WTC11 (cell line): Measurements from ENCODE around the gene SEC24B. TPM values are rescaled to one million over a fixed set of nuclear protein-coding genes. Genes with fewer than 3 reads are reported as not detected.

ENCODE experiments used
- ATAC-seq: fragments of 200-7000 bp; cut with Tn5 transposase; 2 replicates; pipeline ENCODE4 v1.10.0; 2021; ENCODE audit warnings: mild to moderate bottlenecking, moderate library complexity
- CTCF ChIA-PET: fragments of 300-600 bp; sonication (Branson Sonifier 250); formaldehyde crosslinking; loops from one replicate; lab custom pipeline; 2021; ENCODE audit warnings: antibody characterized with exemption; lab: Charles Lee
- POLR2A ChIA-PET: fragments of 350-600 bp; sonication (Branson Sonifier 250); formaldehyde crosslinking; loops from one replicate; lab custom pipeline; 2021; ENCODE audit warnings: antibody characterized with exemption; lab: Charles Lee
- DNase-seq: peaks from one replicate; pipeline ENCODE4 v3.0.0; 2021; ENCODE audit warnings: low spot score
- H3K27ac Mint-ChIP-seq: 2 replicates; pipeline ENCODE4 v1.8.0; 2021; ENCODE audit warnings: mixed read lengths
- H3K27me3 Mint-ChIP-seq: 2 replicates; pipeline ENCODE4 v1.8.0; 2021; ENCODE audit warnings: low read depth, mild to moderate bottlenecking, moderate library complexity, mixed read lengths
- H3K36me3 Mint-ChIP-seq: 2 replicates; pipeline ENCODE4 v1.8.0; 2021; ENCODE audit warnings: mixed read lengths
- H3K4me1 Mint-ChIP-seq: 2 replicates; pipeline ENCODE4 v1.8.0; 2022; ENCODE audit warnings: mixed read lengths
- H3K4me3 Mint-ChIP-seq: 2 replicates; pipeline ENCODE4 v1.8.0; 2021; ENCODE audit warnings: mild to moderate bottlenecking, moderate library complexity, mixed read lengths
- H3K9me3 Mint-ChIP-seq: 2 replicates; pipeline ENCODE4 v1.8.0; 2021; ENCODE audit warnings: mixed read lengths
- ATF1 ChIP-seq: sonication (generic); formaldehyde crosslinking; IDR thresholded peaks from 2 replicates; pipeline ENCODE4 v1.8.1; 2023; ENCODE audit warnings: mild to moderate bottlenecking, moderate library complexity, missing genetic modification reagents
- ATF6 ChIP-seq: sonication (generic); formaldehyde crosslinking; IDR thresholded peaks from 2 replicates; pipeline ENCODE4 v1.8.1; 2023; ENCODE audit warnings: mild to moderate bottlenecking, missing genetic modification reagents
- CREM ChIP-seq: sonication (generic); formaldehyde crosslinking; IDR thresholded peaks from 2 replicates; pipeline ENCODE4 v1.8.1; 2022; ENCODE audit warnings: mild to moderate bottlenecking, missing genetic modification reagents, moderate library complexity
- GRHL2 ChIP-seq: fragments of 250-450 bp; sonication (Bioruptor Pico); IDR thresholded peaks from 2 replicates; pipeline ENCODE4 v1.8.0; 2022; ENCODE audit warnings: mild to moderate bottlenecking, moderate library complexity; ENCODE audit not compliant: insufficient replicate concordance, severe bottlenecking
- HMGA2 ChIP-seq: fragments of 250-450 bp; sonication (Bioruptor Pico); IDR thresholded peaks from 2 replicates; pipeline ENCODE4 v1.4.0; 2021; ENCODE audit warnings: mild to moderate bottlenecking, moderate library complexity
- MAX ChIP-seq: sonication (generic); formaldehyde crosslinking; IDR thresholded peaks from 2 replicates; pipeline ENCODE4 v1.8.0; 2022; ENCODE audit warnings: mild to moderate bottlenecking, missing genetic modification reagents
- NFE2L1 ChIP-seq: sonication (generic); formaldehyde crosslinking; IDR thresholded peaks from 2 replicates; pipeline ENCODE4 v1.8.1; 2023; ENCODE audit warnings: missing genetic modification reagents
- NFYB ChIP-seq: sonication (generic); formaldehyde crosslinking; conservative IDR thresholded peaks from 2 replicates; pipeline ENCODE4 v1.8.0; 2022; ENCODE audit warnings: low read depth, missing genetic modification reagents
- NR3C1 ChIP-seq: sonication (generic); formaldehyde crosslinking; conservative IDR thresholded peaks from 2 replicates; pipeline ENCODE4 v1.8.1; 2023; ENCODE audit warnings: low read depth, mild to moderate bottlenecking, missing genetic modification reagents
- SOX15 ChIP-seq: fragments of 250-450 bp; sonication (Bioruptor Pico); IDR thresholded peaks from 2 replicates; pipeline ENCODE4 v1.9.0; 2021; ENCODE audit warnings: mild to moderate bottlenecking
- SP1 ChIP-seq: sonication (generic); formaldehyde crosslinking; conservative IDR thresholded peaks from 2 replicates; pipeline ENCODE4 v1.8.1; 2022; ENCODE audit warnings: missing genetic modification reagents
- USF2 ChIP-seq: sonication (generic); formaldehyde crosslinking; IDR thresholded peaks from 2 replicates; pipeline ENCODE4 v1.8.1; 2023; ENCODE audit warnings: mild to moderate bottlenecking, missing genetic modification reagents, moderate library complexity
- ZNF281 ChIP-seq: sonication (generic); formaldehyde crosslinking; IDR thresholded peaks from 2 replicates; pipeline ENCODE4 v1.8.0; 2023; ENCODE audit warnings: mild to moderate bottlenecking, missing genetic modification reagents
- ZNF423 ChIP-seq: fragments of 250-450 bp; sonication (Bioruptor Pico); IDR thresholded peaks from 2 replicates; pipeline ENCODE4 v2.1.2; 2022; ENCODE audit warnings: mild to moderate bottlenecking, moderate library complexity
- ZNF512 ChIP-seq: sonication (generic); formaldehyde crosslinking; IDR thresholded peaks from 2 replicates; pipeline ENCODE4 v1.8.1; 2022; ENCODE audit warnings: missing genetic modification reagents, borderline replicate concordance
- total RNA-seq: library from RNA; stranded (reverse); gene quantifications from 3 replicates; pipeline ENCODE4 v1.2.3, GENCODE V29; 2021

Gene SEC24B
- total RNA-seq, 1 experiment from 2014 or later, result 24.0 TPM

- Mint-ChIP-seq H3K4me3 (no peak overlapping the region; the same call in 1 of the 2 replicates), H3K36me3 (no peaks in the 10 kb centered on the region), H3K4me1 (peaks cover 69% of the 10 kb centered on the region), H3K27ac (peak overlapping the region; percentile 15), H3K9me3 (peaks cover 5% of the 10 kb centered on the region; the same call in 1 of the 2 replicates), H3K27me3 (no peaks in the 10 kb centered on the region)
- DNase-seq, result no peak
- ATAC-seq, result no peak; the same call in 1 of the 2 replicates
- POLR2A ChIA-PET, result interaction anchor here (0.6 kb wide), 2 partner anchors 172 to 746 kb away, joined by 3 to 4 read pairs; no protein-coding TSS in a partner anchor
- CTCF ChIA-PET, result no interaction called here
- TF ChIP-seq NFYB (CRISPR knock-in tag), result no peak
- TF ChIP-seq SOX15 (CRISPR knock-in tag), result no peak
- no peak for TF ChIP-seq SP1 (CRISPR knock-in tag)
- no peak for TF ChIP-seq ATF1 (CRISPR knock-in tag)
- TF ChIP-seq GRHL2 (CRISPR knock-in tag), result no peak
- no peak for TF ChIP-seq CREM (CRISPR knock-in tag)
Measured at GRCh38 chr4:109414938-109415337, 18.7 kb upstream of the SEC24B start.

- ATAC-seq (no peak), DNase-seq (no peak)
- Mint-ChIP-seq H3K4me3 (no peak overlapping the region), H3K27me3 (no peaks in the 10 kb centered on the region), H3K27ac (no peak overlapping the region), H3K36me3 (no peaks in the 10 kb centered on the region), H3K4me1 (peaks cover 49% of the 10 kb centered on the region), H3K9me3 (peaks cover 5% of the 10 kb centered on the region; the same call in 1 of the 2 replicates)
- TF ChIP-seq HMGA2 (CRISPR knock-in tag), result no peak
- no peak for TF ChIP-seq ATF6 (CRISPR knock-in tag)
- no peak for TF ChIP-seq NR3C1 (CRISPR knock-in tag)
- TF ChIP-seq ZNF512 (CRISPR knock-in tag), result no peak
- TF ChIP-seq NFE2L1 (CRISPR knock-in tag), result no peak
- no peak for TF ChIP-seq USF2
- TF ChIP-seq MAX (CRISPR knock-in tag), result no peak
- CTCF ChIA-PET, result interaction anchor here (1.2 kb wide), 1 partner anchor 15 kb away, joined by 5 read pairs; the partner anchor contains the start of gene SEC24B
- POLR2A ChIA-PET, result no interaction called here
Measured at GRCh38 chr4:109418588-109418987, 15.0 kb upstream of the SEC24B start.

GRCh38 chr4:109419679-109420078 is 13.9 kb upstream of the SEC24B start:
- H3K9me3 Mint-ChIP-seq, result peaks cover 5% of the 10 kb centered on the region; the same call in 1 of the 2 replicates
- ChIA-PET CTCF (interaction anchor here (1.7 to 2.0 kb wide), 3 partner anchors 8 to 385 kb away, joined by 7 to 20 read pairs (median 8); partner anchors contain the start of gene SEC24B), POLR2A (no interaction called here)
- H3K27me3 Mint-ChIP-seq, result no peaks in the 10 kb centered on the region
- TF ChIP-seq ZNF423 (peak; percentile 71), ZNF281 (CRISPR knock-in tag) (no peak)
- peak overlapping the region; percentile 78 for H3K27ac Mint-ChIP-seq
- peak; percentile 35 for DNase-seq
- H3K4me1 Mint-ChIP-seq, result peaks cover 40% of the 10 kb centered on the region
- H3K4me3 Mint-ChIP-seq, result no peak overlapping the region; the same call in 1 of the 2 replicates
- peak; percentile 22 for ATAC-seq
- no peaks in the 10 kb centered on the region for H3K36me3 Mint-ChIP-seq
